HG03095 (cell line): ENCODE results near the gene GNAT3.

ENCODE experiments used
- ATAC-seq: cut with Tn5 transposase; IDR thresholded peaks from one replicate; pipeline ENCODE4 v1.9.1; 2021; ENCODE audit warnings: moderate library complexity; ENCODE audit not compliant: unreplicated experiment

The GNAT3 gene

DNA sequence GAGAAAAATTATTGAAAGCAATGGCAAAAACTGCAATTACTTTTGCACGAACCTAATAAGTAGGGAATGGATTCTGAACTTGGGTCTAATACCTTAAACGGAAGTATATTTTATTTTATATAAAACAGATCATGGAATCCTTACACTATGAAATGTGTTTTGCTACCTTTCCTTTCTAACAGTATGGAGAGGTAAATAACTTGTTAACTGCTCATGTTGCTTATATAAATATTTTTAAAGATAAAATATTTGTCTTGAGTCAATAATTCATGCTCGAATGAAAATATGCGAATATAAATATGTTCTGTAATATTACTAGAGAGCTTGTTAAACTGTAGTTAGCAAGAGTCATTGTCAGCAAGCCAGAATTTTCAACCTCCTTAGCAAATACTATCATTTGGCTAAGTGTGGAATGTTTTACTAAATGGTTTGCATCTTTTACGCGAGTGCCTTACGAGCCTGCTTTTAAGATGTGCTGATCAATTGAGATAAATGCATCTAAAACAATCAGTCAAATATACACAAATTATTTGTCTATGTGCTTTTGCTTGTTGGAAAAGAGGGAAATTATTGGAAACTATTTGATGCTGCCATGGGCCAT lies 5.9 kb downstream of the GNAT3 start:
- no peak for ATAC-seq

DNA sequence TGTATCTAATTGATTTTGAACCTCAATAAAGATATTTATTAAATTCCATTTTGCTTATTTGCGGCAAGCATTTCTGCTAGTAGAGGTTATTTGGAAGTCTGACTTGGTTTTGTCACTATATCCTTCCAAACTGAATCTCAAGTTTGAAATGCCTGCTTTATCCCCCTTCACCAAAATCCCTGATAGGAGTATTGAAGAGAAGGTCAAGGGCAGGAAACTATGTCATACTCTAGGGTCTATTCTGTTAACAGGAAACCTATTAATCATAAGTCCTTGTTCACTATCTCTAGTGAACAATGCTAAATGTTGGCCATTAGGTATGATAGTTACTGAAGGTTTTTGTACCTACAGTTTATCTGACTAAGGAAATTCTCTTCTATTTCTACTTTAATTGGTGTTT lies 11.5 kb downstream of the GNAT3 start:
- ATAC-seq = no peak

- ATAC-seq = no peak
These were observed 12.4 kb downstream of the GNAT3 start for GRCh38 chr7:80499350-80499953.

- ATAC-seq = no peak
These were observed 13.1 kb downstream of the GNAT3 start for GRCh38 chr7:80498481-80499349.

DNA sequence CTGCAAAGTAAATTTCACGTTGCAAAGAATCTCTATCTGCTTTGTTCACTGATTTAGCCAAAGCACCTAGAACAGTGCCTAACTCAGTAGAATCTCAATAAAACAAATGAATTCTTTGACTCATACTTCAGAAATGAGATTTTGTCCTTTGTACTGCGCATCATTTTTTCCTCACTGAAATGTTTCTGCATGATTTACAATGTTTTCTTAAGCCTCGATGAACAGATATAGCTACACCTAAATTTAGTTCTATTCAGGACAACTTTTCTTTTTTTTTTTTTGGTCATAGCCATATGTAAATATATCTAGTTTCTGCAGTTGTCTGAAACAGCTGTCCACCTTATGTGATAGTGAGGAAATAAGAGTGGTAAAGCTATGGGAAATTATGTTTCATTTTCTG lies 15.3 kb downstream of the GNAT3 start:
- ATAC-seq = no peak

DNA sequence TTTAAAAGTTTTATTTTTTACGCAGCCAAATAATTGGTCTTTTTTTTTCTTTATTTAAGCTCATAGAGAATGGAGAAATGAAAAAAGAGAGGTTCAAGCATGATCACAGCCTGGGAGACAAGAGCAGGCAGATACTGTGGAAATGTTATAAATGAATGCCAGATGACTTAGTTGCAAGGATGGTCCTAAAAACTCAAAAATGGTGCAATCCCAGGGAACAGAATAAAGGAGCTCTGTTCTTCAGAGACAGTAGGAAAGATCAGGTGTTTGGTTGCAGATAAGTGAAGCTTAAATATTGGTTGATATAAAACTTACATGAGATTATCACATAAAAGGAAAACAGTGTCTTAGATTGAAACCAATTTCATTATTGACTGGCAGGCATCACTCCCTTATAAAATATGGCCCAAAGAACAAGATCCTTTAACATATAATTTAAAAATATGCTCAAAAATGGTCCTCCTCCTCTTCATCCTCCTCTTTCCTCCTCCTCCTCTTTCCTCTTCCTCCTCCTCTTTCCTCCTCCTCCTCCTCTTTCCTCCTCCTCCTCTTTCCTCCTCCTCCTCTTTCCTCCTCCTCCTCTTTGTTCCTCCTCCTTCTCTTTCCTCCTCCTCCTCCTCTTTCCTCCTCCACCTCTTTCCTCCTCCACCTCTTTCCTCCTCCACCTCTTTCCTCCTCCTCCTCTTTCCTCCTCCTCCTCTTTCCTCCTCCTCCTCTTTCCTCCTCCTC lies 18.6 kb downstream of the GNAT3 start:
- ATAC-seq = no peak

DNA sequence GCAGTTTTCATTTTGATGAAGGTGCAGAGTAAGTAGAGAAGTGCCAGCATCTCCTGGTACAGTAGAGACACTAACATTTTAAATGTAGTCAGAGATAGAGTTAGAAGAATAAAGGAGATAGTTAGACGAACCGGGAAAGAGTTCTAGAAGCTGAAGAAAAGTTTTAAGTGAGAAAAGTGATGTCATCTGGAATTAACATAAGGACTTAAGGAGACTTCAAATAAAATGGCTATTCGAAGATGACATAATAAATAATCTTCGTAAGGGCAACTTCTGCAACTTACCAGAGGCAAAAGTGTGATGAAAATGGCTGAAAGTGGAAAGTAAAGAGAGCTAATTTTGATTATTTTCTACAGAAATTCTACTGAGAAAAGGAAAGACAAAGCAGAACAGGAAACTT lies 20.4 kb downstream of the GNAT3 start:
- no peak for ATAC-seq

DNA sequence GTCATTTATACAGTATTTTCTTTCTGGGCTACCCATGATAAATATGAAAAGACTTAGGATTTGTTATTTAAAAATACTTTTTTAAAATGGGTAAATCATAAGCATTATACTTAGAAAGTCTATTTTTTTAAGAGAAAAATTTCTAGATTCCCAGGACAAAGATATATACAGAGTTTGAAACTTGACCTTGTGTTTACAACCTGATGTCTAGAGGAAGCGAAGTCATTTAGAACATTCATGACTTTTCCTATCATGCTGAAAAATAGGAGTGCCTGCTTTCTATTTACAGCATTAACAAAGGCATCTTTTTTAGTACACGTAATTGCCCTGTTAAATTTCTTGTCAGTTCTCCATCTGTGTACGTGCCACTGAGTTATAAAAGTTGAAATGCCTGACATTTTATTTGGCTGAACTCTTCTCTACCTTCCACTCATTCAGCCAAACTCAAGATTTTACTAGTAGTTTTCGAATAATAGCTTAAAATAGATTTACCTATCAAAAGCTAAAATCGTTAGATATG lies 23.0 kb downstream of the GNAT3 start:
- no peak for ATAC-seq

DNA sequence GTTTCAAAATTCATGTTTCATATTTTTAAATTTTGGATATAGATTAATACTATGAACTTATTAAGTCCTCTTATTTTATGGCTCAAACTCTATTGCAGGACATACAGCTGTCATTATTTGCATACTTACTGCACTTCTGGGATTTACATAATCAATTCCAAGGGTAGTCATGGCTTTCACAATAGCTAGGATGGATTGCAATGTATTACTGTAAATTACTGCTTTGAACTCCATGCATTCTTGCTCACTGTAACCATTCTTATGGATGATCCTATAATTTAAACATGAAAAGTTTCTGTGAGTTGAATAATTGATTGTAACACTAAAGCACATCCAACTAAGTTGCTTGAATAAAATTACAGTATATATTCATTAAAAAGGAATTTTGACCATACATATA lies 23.5 kb downstream of the GNAT3 start:
- no peak for ATAC-seq

- ATAC-seq = no peak
These were observed 26.1 kb downstream of the GNAT3 start for GRCh38 chr7:80485721-80486120.

DNA sequence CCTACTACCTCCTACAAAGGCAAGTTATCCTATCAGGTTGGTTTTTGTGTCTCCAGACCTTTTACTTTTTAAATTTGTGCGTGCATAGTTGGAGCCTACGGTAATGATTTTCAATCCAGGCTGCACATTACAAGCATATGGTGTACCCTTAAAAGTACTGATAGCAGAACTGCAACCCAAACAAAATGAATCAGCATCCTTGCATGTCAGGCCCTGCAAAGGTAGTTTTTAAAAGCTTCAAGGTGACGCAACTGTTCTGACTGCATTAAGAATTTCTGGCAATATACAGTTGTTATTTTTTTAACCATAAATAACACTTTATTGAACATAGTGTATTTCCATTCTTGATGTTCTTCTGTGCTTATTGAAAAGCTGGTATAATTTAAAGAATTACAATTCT lies 28.9 kb downstream of the GNAT3 start:
- ATAC-seq = no peak

DNA sequence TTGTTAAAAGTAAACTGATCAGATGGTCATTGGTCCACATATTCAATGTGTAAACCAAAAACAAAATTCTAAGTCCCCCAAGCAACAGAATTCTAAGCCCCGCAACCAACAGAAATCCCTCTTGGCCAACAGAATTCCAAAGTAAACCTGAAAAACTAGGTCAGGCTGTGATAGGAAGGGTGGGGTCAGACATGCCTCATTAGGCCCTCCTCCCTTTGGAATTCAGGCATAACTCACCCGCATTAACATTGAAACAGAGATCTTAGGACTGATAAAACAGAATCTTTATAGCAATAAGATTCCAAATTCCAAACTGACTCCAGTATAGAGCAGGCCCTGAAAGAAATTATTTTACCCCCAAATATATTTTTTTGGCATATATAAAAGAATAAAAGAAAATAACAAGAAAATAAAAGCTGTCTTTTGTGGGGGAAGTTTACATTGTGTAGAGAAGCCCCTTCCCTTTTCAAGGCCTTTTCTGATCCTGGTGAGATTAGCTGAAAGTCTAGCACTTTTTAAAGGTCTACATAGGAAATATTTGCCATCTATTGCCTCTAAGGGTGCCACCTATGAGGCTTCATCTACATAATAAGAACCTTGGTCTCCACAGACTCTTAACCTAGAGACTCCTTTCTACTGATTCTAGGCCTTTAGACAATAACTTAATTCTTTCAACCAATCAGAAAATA lies 30.5 kb downstream of the GNAT3 start:
- no peak for ATAC-seq

DNA sequence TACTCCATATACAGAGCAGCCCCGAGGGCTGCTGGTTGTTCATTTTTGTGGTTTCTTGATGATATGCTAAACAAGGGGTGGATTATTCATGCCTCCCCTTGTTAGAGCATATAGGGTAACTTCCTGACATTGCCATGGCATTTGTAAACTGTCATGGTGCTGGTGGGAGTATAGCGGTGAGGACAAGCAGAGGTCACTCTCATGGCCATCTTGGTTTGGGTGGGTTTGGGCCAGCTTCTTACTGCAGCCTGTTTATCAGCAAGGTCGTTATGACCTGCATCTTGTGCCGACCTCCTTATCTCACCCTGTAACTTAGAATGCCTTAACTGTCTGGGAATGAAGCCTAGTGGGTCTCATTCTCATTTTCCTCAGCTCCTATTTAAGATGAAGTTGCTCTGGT lies 31.3 kb downstream of the GNAT3 start:
- no peak for ATAC-seq

- ATAC-seq = no peak
These were observed 33.2 kb downstream of the GNAT3 start for GRCh38 chr7:80478683-80479082.

GRCh38 chr7:80476035-80476434 lies 35.8 kb downstream of the GNAT3 start:
- no peak for ATAC-seq

DNA sequence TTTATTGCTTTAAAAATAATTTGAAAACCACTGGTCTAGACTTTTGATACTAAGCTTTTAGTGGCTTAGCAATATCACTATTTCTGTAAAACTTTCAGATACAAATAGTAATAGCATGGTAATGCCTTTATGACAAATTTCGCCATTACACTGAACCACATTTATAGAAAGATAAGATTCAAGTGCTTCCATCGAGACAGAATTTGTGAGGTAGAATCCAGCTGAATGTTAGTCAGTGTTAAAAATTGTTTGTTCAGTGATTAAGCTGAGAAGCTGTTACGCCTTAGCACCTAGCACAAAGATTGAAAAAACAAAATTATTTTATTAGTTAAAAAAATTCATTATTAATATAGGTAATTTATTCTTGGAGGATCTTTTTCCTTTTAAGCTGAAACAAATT lies 36.5 kb downstream of the GNAT3 start:
- no peak for ATAC-seq

DNA sequence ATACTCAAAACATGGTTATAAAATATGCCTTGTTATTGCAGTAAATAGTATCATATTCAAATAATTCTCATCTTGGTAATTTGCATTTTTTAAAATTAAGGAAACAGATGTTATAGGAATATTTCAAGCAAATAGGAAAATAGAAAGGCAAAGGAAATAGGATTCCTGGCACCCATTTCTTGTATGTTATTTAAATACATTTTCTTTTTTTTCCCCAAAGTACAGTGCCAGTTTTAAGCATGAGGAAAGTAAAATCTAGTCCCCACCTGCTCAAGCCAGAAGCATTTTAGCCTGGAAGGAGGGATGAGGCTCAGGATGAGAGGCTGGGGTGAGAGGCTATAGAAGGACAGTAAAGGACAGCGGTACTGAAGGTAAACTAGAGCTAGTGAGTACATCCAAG lies 38.1 kb downstream of the GNAT3 start:
- ATAC-seq = no peak

GRCh38 chr7:80472491-80473200 lies 39.2 kb downstream of the GNAT3 start:
- no peak for ATAC-seq

DNA sequence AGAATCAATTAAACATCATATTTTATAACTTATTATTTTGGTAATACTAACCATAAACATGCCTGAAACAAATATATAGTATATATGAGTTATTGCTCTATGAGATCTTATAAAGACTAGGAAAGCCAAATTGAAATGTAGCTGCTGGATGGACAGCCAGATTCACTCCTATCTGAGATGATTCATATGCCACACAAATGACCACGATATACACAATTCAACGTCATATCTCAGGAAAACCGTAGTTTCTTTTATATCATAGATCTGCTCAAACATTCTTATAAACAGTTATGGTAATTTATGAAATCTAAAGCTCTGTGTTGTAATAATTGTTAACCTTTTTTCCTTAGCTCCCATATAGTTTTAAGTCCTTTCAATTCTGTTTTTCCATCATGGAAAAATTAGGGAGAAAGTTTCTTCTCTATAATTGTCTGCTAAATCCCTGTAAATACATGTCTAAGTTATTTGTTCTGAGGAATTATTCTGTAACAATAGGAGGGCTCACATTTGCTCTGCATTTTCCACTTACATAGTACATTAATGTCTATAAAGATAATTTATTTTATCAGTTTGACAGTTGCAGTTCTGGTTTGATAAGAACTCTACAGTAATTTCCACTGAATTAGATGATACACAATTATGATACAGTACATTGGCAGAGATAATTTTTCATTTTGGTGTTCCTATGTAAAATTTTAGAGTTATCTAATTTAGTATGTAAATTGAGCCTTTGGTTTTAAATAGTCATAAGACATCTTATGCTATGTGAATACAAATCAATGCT lies 42.7 kb downstream of the GNAT3 start:
- no peak for ATAC-seq
